ENCODE measurements around the gene ERH.

ERH gene

GRCh38 chr14:69372146-69372545 lies 26.0 kb downstream of the ERH start:
- H3K9me3 ChIP-seq (replicated peaks; ENCODE audit: insufficient read depth, low read length) = no peaks in the 10 kb centered on the region
- no peak overlapping the region for H3K4me2 ChIP-seq (ENCODE audit: low read depth, low read length)
- H3K27ac ChIP-seq (ENCODE audit: low read length) = no peak overlapping the region
- H3K9me2 ChIP-seq (replicated peaks; ENCODE audit: insufficient read depth, low read length) = no peaks in the 10 kb centered on the region
- no peaks in the 10 kb centered on the region for H4K20me1 ChIP-seq (ENCODE audit: insufficient read depth, low read length)
- H3K36me3 ChIP-seq (replicated peaks; ENCODE audit: insufficient read depth, low read length) = no peaks in the 10 kb centered on the region
- H2AFZ ChIP-seq (ENCODE audit: low read length) = no peak overlapping the region
- H3K4me1 ChIP-seq (ENCODE audit: low read length) = no peaks in the 10 kb centered on the region
- H3K79me2 ChIP-seq (ENCODE audit: low read length) = no peaks in the 10 kb centered on the region
- no peak for DNase-seq
- TF ChIP-seq EZH2phosphoT487 (IDR thresholded peaks at IDR 0.05; ENCODE audit: low read length) = no peak
- no peak for TF ChIP-seq CTCF (IDR thresholded peaks at IDR 0.05; ENCODE audit: low read length)
- no peak for TF ChIP-seq EZH2 (optimal IDR thresholded peaks at IDR 0.05; ENCODE audit: low read depth, low read length)
- H3K27me3 ChIP-seq (replicated peaks; ENCODE audit: insufficient read depth, low read length) = no peaks in the 10 kb centered on the region
- H3K4me3 ChIP-seq (ENCODE audit: low read length) = no peak overlapping the region
- no peak overlapping the region for H3K9ac ChIP-seq (ENCODE audit: low read length)
- no peaks in the 10 kb centered on the region for H3F3A ChIP-seq (ENCODE audit: insufficient read depth, low read length)

DNA sequence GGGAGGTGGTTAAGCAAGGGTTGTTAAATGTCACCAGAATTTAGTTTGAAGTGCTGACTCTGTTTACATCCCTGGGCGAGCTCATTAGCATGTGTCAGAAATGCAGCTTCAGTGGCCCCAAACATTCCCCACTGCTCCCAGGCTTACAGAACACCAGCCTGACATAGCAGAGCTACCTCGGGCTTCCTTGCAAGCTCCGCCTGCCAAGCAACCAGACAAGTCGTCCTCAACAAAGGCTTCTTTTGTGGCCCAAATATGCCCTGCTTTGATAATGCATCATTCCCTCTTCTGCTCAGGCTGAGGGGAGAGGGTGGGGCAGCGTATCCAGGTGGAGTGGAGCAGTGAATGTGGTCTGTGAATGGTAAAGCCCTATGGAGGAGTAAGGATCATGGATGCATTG lies 28.0 kb downstream of the ERH start:
- Histone ChIP-seq H3K9me2 (replicated peaks; ENCODE audit: insufficient read depth, low read length) (no peaks in the 10 kb centered on the region), H3K36me3 (replicated peaks; ENCODE audit: insufficient read depth, low read length) (no peaks in the 10 kb centered on the region), H2AFZ (ENCODE audit: low read length) (no peak overlapping the region), H3K27ac (ENCODE audit: low read length) (no peak overlapping the region), H3K9me3 (replicated peaks; ENCODE audit: insufficient read depth, low read length) (no peaks in the 10 kb centered on the region), H3K9ac (ENCODE audit: low read length) (no peak overlapping the region), H3K4me3 (ENCODE audit: low read length) (no peak overlapping the region), H3F3A (ENCODE audit: insufficient read depth, low read length) (no peaks in the 10 kb centered on the region), H3K4me2 (ENCODE audit: low read depth, low read length) (no peak overlapping the region), H3K4me1 (ENCODE audit: low read length) (no peaks in the 10 kb centered on the region), H3K79me2 (ENCODE audit: low read length) (no peaks in the 10 kb centered on the region), H3K27me3 (replicated peaks; ENCODE audit: insufficient read depth, low read length) (no peaks in the 10 kb centered on the region), H4K20me1 (ENCODE audit: insufficient read depth, low read length) (no peaks in the 10 kb centered on the region)
- no peak for TF ChIP-seq CTCF (IDR thresholded peaks at IDR 0.05; ENCODE audit: low read length)
- TF ChIP-seq EZH2 (optimal IDR thresholded peaks at IDR 0.05; ENCODE audit: low read depth, low read length) = no peak
- no peak for TF ChIP-seq EZH2phosphoT487 (IDR thresholded peaks at IDR 0.05; ENCODE audit: low read length)
- no peak for DNase-seq

DNA sequence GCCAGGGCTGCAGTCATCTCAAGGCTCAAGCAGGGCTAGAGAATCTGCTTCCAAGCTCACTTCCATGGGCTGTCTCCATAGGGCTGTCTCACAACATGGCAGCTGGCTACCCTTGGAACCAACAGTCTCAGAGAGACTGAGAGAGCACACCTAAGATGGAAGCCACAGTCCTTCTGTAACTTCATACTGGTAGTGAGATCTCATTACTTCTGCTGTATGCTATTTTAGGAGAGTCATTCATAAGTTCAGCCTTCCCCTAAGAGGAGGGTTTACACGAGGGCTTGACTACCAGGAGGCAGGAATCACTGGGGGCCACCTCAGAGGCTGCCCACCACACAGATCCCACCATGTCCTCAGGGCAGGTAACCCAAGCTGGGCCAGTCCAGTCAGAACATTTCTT lies 29.7 kb downstream of the ERH start:
- no peaks in the 10 kb centered on the region for H3K79me2 ChIP-seq (ENCODE audit: low read length)
- H3K4me3 ChIP-seq (ENCODE audit: low read length) = no peak overlapping the region
- no peak overlapping the region for H2AFZ ChIP-seq (ENCODE audit: low read length)
- H3K36me3 ChIP-seq (replicated peaks; ENCODE audit: insufficient read depth, low read length) = no peaks in the 10 kb centered on the region
- no peaks in the 10 kb centered on the region for H3F3A ChIP-seq (ENCODE audit: insufficient read depth, low read length)
- TF ChIP-seq CTCF (IDR thresholded peaks at IDR 0.05; ENCODE audit: low read length) (no peak), EZH2phosphoT487 (IDR thresholded peaks at IDR 0.05; ENCODE audit: low read length) (no peak), EZH2 (optimal IDR thresholded peaks at IDR 0.05; ENCODE audit: low read depth, low read length) (no peak)
- no peaks in the 10 kb centered on the region for H3K27me3 ChIP-seq (replicated peaks; ENCODE audit: insufficient read depth, low read length)
- H4K20me1 ChIP-seq (ENCODE audit: insufficient read depth, low read length) = no peaks in the 10 kb centered on the region
- no peaks in the 10 kb centered on the region for H3K9me3 ChIP-seq (replicated peaks; ENCODE audit: insufficient read depth, low read length)
- no peak for DNase-seq
- H3K4me2 ChIP-seq (ENCODE audit: low read depth, low read length) = no peak overlapping the region
- no peak overlapping the region for H3K27ac ChIP-seq (ENCODE audit: low read length)
- H3K9me2 ChIP-seq (replicated peaks; ENCODE audit: insufficient read depth, low read length) = no peaks in the 10 kb centered on the region
- no peak overlapping the region for H3K9ac ChIP-seq (ENCODE audit: low read length)
- no peaks in the 10 kb centered on the region for H3K4me1 ChIP-seq (ENCODE audit: low read length)

All from MM.1S (cell line).